ENCODE measurements around the gene ZBTB49. TPM values are rescaled to one million over a fixed set of nuclear protein-coding genes. Genes with fewer than 3 reads are reported as not detected.

The ZBTB49 gene
- total and polyA plus RNA-seq, 2 of the 13 experiments (the other 11 are each of a cell fraction or from before 2014, with no cell fraction given), result 3.3 to 4.3 TPM

DNA sequence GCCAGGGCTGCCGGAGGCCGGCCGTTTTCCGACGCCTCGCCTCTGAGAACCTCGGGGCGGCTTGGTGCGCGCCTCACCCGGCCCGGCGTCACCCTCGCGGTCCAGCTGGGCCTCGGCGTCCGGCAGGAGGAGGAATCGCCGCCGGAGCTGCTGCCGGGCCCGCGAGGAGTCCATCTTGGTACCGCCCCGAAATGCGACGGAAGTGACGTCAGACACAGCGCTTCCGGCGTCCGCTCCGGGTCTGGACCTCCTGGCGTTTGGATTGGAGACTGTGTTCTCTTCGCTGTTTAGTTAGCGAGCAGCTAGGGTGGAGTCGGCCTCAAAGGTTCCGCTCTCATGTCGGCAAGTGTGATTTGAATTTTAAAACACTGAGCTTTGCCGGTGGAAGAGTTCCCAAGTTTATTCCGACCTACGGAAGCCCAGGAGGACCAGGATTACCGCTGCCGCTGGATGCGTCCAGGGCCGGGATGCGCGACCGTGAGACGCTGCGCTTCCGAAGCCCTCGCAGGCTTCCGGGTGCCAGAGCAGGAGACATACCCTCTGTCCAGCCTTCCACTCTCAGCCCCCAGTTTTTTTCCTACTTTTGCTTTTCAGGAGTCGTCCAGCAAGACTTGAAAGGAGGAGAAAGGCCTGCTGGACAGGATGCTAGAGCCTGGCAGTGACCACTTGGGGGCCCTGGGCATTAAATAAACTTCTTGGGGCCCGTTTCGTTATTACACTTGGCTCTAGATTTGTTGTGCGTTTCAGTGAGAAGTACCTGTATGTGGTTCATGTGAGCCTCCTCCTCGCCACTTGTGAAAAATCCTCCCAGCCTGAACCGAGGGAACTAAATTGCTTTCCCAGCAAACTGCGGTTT is 41.8 kb upstream of the ZBTB49 start, which contains the start of gene TMEM128 (continued):
- TF ChIP-seq ZNF235 (CRISPR knock-in tag; IDR thresholded peaks at IDR 0.05; ENCODE audit: borderline replicate concordance), result peak; percentile 55; the same call in 1 of the 2 replicates
- TF ChIP-seq KLF13 (CRISPR knock-in tag; IDR thresholded peaks at IDR 0.05), result no peak
- TF ChIP-seq PCBP1 (IDR thresholded peaks at IDR 0.05; ENCODE audit: borderline replicate concordance, low read depth, low read length), result no peak
- no peak for TF ChIP-seq ZNF326 (CRISPR knock-in tag; IDR thresholded peaks at IDR 0.05; ENCODE audit: borderline replicate concordance)
- TF ChIP-seq SETDB1 (CRISPR knock-in tag; IDR thresholded peaks at IDR 0.05; ENCODE audit: borderline replicate concordance), result no peak
- TF ChIP-seq, protein P1, sequence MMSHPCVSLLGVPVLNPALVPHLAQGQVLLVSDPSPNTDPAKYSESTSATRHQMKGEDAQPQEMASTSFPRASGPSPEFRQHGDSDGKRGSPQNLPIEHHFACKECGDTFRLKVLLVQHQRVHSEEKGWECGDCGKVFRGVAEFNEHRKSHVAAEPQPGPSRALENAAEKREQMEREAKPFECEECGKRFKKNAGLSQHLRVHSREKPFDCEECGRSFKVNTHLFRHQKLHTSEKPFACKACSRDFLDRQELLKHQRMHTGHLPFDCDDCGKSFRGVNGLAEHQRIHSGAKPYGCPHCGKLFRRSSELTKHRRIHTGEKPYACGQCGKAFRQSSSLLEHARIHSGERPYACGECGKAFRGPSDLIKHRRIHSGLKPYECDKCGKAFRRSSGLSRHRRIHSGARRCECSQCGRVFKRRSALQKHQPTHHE (CRISPR knock-in tag; IDR thresholded peaks at IDR 0.05; ENCODE audit: borderline replicate concordance), result no peak; the same call in 1 of the 2 replicates
- TF ChIP-seq ZSCAN20 (CRISPR knock-in tag; IDR thresholded peaks at IDR 0.05; ENCODE audit: borderline replicate concordance), result no peak
- TF ChIP-seq HES4 (CRISPR knock-in tag; IDR thresholded peaks at IDR 0.05; ENCODE audit: borderline replicate concordance), result no peak
- TF ChIP-seq, protein P2, sequence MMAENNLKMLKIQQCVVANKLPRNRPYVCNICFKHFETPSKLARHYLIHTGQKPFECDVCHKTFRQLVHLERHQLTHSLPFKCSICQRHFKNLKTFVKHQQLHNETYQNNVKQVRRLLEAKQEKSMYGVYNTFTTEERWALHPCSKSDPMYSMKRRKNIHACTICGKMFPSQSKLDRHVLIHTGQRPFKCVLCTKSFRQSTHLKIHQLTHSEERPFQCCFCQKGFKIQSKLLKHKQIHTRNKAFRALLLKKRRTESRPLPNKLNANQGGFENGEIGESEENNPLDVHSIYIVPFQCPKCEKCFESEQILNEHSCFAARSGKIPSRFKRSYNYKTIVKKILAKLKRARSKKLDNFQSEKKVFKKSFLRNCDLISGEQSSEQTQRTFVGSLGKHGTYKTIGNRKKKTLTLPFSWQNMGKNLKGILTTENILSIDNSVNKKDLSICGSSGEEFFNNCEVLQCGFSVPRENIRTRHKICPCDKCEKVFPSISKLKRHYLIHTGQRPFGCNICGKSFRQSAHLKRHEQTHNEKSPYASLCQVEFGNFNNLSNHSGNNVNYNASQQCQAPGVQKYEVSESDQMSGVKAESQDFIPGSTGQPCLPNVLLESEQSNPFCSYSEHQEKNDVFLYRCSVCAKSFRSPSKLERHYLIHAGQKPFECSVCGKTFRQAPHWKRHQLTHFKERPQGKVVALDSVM (CRISPR knock-in tag; IDR thresholded peaks at IDR 0.05), result 0 out of 2 replicates have a peak, but pooled peaks have one; percentile 13
- TF ChIP-seq, protein P3, sequence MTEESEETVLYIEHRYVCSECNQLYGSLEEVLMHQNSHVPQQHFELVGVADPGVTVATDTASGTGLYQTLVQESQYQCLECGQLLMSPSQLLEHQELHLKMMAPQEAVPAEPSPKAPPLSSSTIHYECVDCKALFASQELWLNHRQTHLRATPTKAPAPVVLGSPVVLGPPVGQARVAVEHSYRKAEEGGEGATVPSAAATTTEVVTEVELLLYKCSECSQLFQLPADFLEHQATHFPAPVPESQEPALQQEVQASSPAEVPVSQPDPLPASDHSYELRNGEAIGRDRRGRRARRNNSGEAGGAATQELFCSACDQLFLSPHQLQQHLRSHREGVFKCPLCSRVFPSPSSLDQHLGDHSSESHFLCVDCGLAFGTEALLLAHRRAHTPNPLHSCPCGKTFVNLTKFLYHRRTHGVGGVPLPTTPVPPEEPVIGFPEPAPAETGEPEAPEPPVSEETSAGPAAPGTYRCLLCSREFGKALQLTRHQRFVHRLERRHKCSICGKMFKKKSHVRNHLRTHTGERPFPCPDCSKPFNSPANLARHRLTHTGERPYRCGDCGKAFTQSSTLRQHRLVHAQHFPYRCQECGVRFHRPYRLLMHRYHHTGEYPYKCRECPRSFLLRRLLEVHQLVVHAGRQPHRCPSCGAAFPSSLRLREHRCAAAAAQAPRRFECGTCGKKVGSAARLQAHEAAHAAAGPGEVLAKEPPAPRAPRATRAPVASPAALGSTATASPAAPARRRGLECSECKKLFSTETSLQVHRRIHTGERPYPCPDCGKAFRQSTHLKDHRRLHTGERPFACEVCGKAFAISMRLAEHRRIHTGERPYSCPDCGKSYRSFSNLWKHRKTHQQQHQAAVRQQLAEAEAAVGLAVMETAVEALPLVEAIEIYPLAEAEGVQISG (CRISPR knock-in tag; IDR thresholded peaks at IDR 0.05), result peak; percentile 91
- TF ChIP-seq, protein P4, sequence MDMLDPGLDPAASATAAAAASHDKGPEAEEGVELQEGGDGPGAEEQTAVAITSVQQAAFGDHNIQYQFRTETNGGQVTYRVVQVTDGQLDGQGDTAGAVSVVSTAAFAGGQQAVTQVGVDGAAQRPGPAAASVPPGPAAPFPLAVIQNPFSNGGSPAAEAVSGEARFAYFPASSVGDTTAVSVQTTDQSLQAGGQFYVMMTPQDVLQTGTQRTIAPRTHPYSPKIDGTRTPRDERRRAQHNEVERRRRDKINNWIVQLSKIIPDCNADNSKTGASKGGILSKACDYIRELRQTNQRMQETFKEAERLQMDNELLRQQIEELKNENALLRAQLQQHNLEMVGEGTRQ (IDR thresholded peaks at IDR 0.05; ENCODE audit: low read depth, low read length), result no peak
- TF ChIP-seq, protein P4 (CRISPR knock-in tag; IDR thresholded peaks at IDR 0.05; ENCODE audit: borderline replicate concordance), result no peak
- TF ChIP-seq ZC3H4 (CRISPR knock-in tag; IDR thresholded peaks at IDR 0.05; ENCODE audit: borderline replicate concordance), result no peak
- TF ChIP-seq NKX3-1 (CRISPR knock-in tag; IDR thresholded peaks at IDR 0.05), result 0 out of 2 replicates have a peak, but pooled peaks have one; percentile 48
- TF ChIP-seq, protein P5, sequence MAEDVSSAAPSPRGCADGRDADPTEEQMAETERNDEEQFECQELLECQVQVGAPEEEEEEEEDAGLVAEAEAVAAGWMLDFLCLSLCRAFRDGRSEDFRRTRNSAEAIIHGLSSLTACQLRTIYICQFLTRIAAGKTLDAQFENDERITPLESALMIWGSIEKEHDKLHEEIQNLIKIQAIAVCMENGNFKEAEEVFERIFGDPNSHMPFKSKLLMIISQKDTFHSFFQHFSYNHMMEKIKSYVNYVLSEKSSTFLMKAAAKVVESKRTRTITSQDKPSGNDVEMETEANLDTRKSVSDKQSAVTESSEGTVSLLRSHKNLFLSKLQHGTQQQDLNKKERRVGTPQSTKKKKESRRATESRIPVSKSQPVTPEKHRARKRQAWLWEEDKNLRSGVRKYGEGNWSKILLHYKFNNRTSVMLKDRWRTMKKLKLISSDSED (CRISPR knock-in tag; IDR thresholded peaks at IDR 0.05), result no peak
- peak; percentile 92 for TF ChIP-seq POLR2AphosphoS5 (IDR thresholded peaks at IDR 0.05; ENCODE audit: low read depth, low read length)
- TF ChIP-seq YEATS4 (CRISPR knock-in tag; IDR thresholded peaks at IDR 0.05; ENCODE audit: borderline replicate concordance), result peak; percentile 85
- peak; percentile 73; the same call in 1 of the 2 replicates for TF ChIP-seq ZNF580 (CRISPR knock-in tag; IDR thresholded peaks at IDR 0.05; ENCODE audit: borderline replicate concordance, low read depth)
